HG02678 (cell line): Measurements from ENCODE around the gene CRADD.
"Not testable (repeated sequence)": the region's sequence is repeated elsewhere in the genome, so short reads cannot be mapped to it uniquely, and the experiment has no call there.

Experiments used
- ATAC-seq: cut with Tn5 transposase; IDR thresholded peaks from one replicate; pipeline ENCODE4 v1.9.1; 2021; ENCODE audit warnings: mild to moderate bottlenecking, moderate library complexity; ENCODE audit not compliant: unreplicated experiment

Gene CRADD

DNA sequence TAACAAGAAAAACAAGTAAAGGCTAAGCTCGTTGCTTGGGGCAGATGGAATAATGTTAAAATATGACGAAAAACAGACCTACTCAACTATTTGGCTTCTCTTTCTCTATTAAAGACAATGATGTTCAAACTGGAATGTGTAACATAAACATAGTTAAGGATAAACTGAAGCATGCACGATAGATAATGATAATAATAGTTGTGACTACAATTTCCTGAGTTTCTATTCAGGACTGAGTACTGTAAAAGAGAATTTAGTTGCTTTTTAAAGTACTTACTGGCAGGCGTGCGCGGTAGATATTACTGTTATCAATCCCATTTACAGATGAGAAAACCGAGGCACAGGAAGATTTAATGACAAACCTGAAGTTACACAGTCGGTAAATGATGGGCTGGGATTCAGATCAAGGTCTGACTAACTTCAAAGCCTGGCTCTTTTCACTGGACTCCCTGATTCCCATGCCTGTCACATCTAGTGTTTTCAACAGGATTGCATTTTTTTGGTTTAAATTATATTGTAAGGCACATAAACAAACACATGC lies 103.0 kb downstream of the CRADD start:
- ATAC-seq: no peak

DNA sequence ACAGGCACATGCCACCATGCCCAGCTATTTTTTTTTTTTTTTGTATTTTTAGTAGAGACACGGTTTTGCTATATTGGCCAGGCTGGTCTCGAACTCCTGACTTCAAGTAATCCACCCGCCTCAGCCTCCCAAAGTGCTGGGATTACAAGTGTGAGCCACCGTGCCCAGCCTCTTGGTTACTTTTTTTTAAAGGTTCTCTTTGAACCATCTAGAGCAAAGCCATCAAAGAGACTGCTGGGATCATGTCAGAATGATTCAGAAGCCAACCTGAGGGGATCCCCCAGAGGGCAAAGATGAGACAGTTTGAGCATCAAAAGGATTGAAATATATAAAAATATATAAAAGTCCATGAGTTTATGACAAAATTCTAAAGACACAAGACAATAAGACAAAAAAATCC lies 103.7 kb downstream of the CRADD start:
- ATAC-seq: not testable (repeated sequence)

DNA sequence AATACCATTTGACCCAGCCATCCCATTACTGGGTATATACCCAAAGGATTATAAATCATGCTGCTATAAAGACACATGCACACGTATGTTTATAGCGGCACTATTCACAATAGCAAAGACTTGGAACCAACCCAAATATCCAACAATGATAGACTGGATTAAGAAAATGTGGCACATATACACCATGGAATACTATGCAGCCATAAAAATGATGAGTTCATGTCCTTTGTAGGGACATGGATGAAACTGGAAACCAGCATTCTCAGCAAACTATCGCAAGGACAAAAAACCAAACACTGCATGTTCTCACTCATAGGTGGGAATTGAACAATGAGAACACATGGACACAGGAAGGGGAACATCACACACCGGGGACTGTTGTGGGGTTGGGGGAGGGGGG lies 104.8 kb downstream of the CRADD start:
- not testable (repeated sequence) for ATAC-seq

- no peak for ATAC-seq
Measured at GRCh38 chr12:93782853-93783252, 105.7 kb downstream of the CRADD start.

- ATAC-seq: no peak
Measured at GRCh38 chr12:93783832-93784231, 106.7 kb downstream of the CRADD start.

GRCh38 chr12:93784339-93785086 lies 107.3 kb downstream of the CRADD start:
- ATAC-seq: no peak

DNA sequence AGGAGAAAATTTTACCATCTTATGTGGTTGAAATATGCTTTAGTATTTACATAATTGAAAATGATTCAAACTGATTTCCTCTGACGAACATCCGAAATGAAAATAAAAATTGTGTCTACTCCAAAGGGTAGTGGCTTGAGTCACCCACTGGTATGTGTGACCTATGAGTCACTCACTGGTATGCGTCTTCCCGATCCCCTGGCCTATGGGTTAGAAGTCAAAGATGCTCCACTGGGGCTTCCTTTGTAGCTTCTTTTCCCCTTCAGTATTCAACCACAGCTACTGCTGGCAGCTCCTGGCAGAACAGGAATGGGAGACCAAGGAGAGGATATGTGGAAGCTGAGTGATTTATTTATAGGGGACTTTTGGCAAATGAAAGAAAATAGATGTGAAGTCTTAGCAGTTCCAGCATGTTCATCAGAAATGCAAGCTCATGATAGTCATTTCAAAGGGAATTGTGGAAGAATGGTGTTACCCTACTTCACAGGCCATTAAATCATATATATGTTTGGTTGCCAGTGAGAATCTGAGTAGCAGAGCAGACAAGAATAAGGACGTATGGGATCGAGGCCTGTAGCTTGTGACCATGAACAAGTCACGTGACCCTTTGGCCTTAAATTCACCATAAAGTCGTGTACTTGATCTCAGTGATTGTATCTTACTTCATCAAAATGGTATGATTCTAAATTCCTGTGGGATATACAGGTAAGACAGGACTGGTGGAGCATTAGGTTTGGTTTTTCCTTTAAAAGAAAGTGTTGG lies 108.3 kb downstream of the CRADD start:
- no peak for ATAC-seq

GRCh38 chr12:93786656-93787397 lies 109.7 kb downstream of the CRADD start:
- no peak for ATAC-seq

GRCh38 chr12:93788853-93789252 lies 111.7 kb downstream of the CRADD start:
- no peak for ATAC-seq

GRCh38 chr12:93789767-93790166 lies 112.6 kb downstream of the CRADD start:
- no peak for ATAC-seq

DNA sequence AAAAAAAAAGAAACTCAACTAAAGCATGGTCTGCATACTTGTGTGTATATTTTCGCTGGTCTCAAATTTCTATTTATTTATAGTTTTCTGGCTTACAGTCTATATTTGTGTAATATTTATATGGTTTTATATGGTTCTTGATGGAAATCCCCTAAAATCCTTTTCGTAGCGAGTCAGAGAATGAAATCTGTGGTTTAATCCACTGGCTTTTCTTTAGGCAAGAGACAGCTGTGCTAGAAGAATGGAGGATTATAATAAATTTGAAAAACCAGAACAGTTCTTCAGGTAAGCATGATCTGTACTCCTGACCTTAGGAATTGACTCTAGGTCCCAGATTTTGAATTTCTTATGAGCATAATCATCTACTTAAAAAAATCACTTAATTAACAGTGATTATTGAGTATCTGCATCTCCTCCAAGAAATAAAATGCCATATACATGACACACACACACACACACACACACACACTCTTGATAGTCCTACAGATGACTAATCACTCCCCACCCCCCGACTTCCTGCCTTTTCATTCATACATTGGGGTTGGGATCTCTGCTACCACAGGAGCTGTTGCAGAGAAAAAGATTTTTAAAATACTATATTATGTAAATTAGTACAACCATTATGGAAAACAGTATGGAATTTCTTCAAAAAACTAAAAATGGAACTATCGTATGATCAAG lies 113.4 kb downstream of the CRADD start:
- no peak for ATAC-seq

GRCh38 chr12:93793007-93793406 lies 115.8 kb downstream of the CRADD start:
- no peak for ATAC-seq

DNA sequence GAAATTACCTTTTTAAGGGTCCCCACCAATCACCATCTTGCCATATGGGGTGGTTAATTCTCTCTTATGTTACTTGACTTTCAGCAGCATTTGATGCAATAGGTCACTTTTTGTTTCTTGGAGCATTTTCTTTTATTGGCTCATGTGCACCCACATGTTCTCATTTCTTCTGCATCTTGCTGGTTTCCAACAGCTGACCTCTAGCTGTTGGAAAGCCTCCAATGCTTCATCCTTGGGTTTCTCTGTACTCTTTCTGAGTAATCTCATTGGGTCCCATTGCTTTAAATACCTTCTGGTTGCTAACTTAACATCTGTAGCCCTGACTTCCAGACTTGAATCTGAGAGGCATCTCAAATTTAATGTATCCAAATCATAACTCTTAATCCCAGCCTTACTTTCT lies 116.8 kb downstream of the CRADD start:
- no peak for ATAC-seq

GRCh38 chr12:93794738-93795137 lies 117.6 kb downstream of the CRADD start:
- no peak for ATAC-seq

GRCh38 chr12:93795352-93795751 lies 118.2 kb downstream of the CRADD start:
- ATAC-seq: no peak

DNA sequence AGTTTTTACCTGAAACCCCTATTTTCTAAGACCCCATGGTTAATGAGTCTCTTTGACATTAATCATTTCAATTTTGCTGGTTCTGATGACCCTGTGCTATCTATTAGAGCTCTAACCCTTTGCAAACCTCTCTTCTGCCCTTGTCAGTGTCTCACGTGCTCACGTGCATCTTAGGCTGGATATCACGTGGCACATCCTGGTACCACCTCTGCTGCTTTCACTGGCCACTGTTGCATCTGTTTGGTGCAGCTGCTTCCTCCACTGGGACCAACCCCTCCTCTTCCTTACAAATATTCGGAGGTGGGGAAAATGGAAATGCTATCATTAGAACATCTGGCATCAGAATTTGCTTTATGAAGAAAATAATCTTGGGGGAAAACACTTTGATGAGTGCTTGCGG lies 119.6 kb downstream of the CRADD start:
- no peak for ATAC-seq

DNA sequence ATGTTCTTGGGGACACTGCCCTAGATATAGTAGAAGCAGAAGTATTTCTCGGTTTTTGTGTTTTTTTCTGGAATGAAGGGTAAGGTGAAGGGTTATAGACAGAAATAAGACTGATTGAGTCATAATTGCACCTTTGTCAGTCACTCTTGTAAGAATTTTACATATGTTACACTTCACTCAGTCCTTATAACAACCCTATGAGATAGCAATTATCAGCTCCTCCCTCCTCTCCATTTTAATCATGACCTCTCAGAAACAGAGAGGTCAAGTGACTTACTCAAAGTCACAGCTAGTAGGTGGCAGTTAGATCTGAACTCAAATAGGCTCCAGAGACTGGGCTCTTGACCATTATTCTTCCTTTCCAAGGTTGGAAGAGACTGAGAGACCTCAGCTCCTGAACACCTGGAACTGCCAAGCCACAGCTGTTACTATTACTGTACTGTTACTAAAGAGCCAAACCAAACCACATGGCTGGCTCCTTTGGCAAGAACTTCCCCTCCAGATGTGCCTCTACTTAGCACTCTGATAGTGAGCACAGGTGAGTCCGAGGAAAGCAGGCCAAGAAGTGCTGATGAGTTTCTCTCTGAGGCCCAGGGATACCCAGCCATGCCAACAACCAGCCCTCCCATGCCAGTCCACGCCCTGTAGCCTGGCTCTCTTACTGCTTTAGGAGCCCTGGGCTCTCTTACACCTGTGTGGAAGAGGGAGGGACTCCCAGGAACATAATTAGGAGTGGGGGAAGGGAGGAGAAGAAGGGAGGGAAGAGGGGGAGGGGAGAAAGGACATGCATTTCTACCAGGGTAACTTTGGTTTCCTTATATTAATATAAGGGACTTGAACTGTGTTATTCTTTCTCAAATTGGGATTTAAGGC lies 121.3 kb downstream of the CRADD start:
- ATAC-seq: no peak

DNA sequence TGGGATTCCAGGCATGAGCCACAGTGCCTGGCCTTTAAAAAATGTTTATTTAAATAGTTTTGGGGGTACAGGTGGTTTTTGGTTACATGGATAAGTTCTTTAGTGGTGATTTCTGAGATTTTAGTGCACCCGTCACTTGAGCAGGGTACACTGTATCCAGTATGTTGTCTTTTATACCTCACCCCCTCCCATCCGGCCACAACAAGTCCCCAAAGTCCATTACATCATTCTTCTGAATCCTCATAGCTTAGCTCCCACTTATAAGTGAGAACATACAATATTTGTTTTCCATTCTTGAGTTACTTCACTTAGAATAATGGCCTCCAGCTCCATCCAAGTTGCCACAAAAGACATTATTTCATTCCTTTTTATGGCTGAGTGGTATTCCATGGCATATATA lies 124.5 kb downstream of the CRADD start:
- ATAC-seq: not testable (repeated sequence)

DNA sequence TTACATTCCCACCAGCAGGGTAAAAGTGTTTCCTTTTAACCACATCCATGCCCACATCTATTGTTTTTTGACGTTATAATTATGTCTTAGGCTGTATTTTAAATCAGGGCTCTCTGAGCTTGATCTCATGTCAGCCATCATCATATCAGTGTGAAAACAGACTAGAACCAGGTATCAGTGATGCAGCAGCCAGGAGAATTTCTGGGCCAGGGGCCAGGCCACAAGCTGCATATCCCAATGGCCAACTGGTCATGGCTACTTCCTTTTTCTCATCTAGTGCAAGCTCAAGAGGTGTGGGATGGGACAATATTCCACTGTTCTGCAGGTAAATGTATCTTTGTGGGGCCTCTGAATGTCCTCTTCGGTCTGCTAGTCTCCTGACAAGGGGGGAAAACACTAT lies 125.1 kb downstream of the CRADD start:
- ATAC-seq: no peak
